CD4-positive, alpha-beta T cell (primary cell): ENCODE data around the gene ARG1. TPM values are rescaled to one million over a fixed set of nuclear protein-coding genes. Genes with fewer than 3 reads are reported as not detected.

Experiments used
- ATAC-seq: fragments of 200-7000 bp; cut with Tn5 transposase; one replicate; pipeline ENCODE4 v1.10.0; 2022; ENCODE audit warnings: mild to moderate bottlenecking; ENCODE audit not compliant: poor library complexity
- CTCF ChIA-PET: fragments of 350-600 bp; sonication (Branson Sonifier 250); formaldehyde crosslinking; loops from one replicate; lab custom pipeline; 2021; ENCODE audit warnings: antibody characterized with exemption, inconsistent platforms; lab: Charles Lee
- POLR2A ChIA-PET: fragments of 350-600 bp; sonication (Branson Sonifier 250); formaldehyde crosslinking; loops from one replicate; lab custom pipeline; 2021; ENCODE audit warnings: antibody characterized with exemption, inconsistent platforms; lab: Charles Lee
- DNase-seq, 14 experiments: peaks; one replicate each; pipeline ENCODE4 v3.0.0-alpha.2; 2013 to 2020; ENCODE audit warnings: mixed read lengths in 2 of 14
- H3K27ac ChIP-seq, 2 donors: one replicate each; pipeline versions ENCODE4 v1.5.1 to v1.7.0; 2013; ENCODE audit warnings: low read length in 2 of 2, low read depth in 1 of 2, mild to moderate bottlenecking in 1 of 2
- H3K27me3 ChIP-seq, 2 experiments: 1 replicate in 1 of 2; 2 replicates in 1 of 2; pipeline versions ENCODE4 v1.6.1 to v1.7.0; 2013; ENCODE audit warnings: low read length in 2 of 2, control low read depth in 1 of 2, mild to moderate bottlenecking in 1 of 2, moderate library complexity in 1 of 2; ENCODE audit not compliant: insufficient read depth in 2 of 2, control insufficient read depth in 1 of 2
- H3K36me3 ChIP-seq: one replicate; pipeline ENCODE4 v1.6.1; 2013; ENCODE audit warnings: low read length, control low read depth; ENCODE audit not compliant: insufficient read depth
- H3K4me1 ChIP-seq: one replicate; pipeline ENCODE4 v1.6.1; 2013; ENCODE audit warnings: low read length, control low read depth; ENCODE audit not compliant: insufficient read depth
- H3K4me3 ChIP-seq: one replicate; pipeline ENCODE4 v1.5.1; 2013; ENCODE audit warnings: mild to moderate bottlenecking, low read length, moderate library complexity
- H3K9me3 ChIP-seq, 2 experiments: 1 replicate in 1 of 2; 2 replicates in 1 of 2; pipeline versions ENCODE4 v1.6.1 to v1.7.0; 2013; ENCODE audit warnings: low read length in 2 of 2, mild to moderate bottlenecking in 2 of 2, control low read depth in 1 of 2, moderate library complexity in 1 of 2; ENCODE audit not compliant: control insufficient read depth in 1 of 2, insufficient read depth in 1 of 2
- H3K27ac Mint-ChIP-seq: one replicate; pipeline ENCODE4 v1.8.0; 2020; ENCODE audit warnings: mixed read lengths
- H3K27me3 Mint-ChIP-seq: one replicate; pipeline ENCODE4 v1.8.0; 2021; ENCODE audit warnings: mixed read lengths
- H3K36me3 Mint-ChIP-seq: one replicate; pipeline ENCODE4 v1.8.0; 2021; ENCODE audit warnings: low read depth, mixed read lengths
- H3K4me1 Mint-ChIP-seq: one replicate; pipeline ENCODE4 v1.8.0; 2021; ENCODE audit warnings: low read depth, mixed read lengths
- H3K4me3 Mint-ChIP-seq: one replicate; pipeline ENCODE4 v1.8.0; 2020; ENCODE audit warnings: mild to moderate bottlenecking, mixed read lengths
- H3K9me3 Mint-ChIP-seq: one replicate; pipeline ENCODE4 v1.8.0; 2020; ENCODE audit warnings: mixed read lengths
- intact Hi-C, 2 experiments: fragments of 100-400 bp; cut with DNase I in 1 of 2; cut with micrococcal nuclease in 1 of 2; formaldehyde crosslinking; loops; one replicate each; pipeline versions ENCODE4 v1.15.1 to v1.9.0; 2023 to 2025; cut with DNase I, micrococcal nuclease
- total RNA-seq, 174 experiments: library from RNA in 2 of 174; stranded (reverse) in 2 of 174; gene quantifications; one replicate each; pipeline ENCODE4 v1.2.3 and lab custom pipeline; 2021 to 2026
- TF ChIP-seq, protein P1 (sequence below): fragments of 200-600 bp; IDR thresholded peaks from one replicate; pipeline ENCODE4 v1.8.0; 2022; ENCODE audit warnings: antibody characterized with exemption, mild to moderate bottlenecking

Gene ARG1
- total RNA-seq, 2 experiments from 2014 or later = 0.36 to 0.50 TPM

DNA sequence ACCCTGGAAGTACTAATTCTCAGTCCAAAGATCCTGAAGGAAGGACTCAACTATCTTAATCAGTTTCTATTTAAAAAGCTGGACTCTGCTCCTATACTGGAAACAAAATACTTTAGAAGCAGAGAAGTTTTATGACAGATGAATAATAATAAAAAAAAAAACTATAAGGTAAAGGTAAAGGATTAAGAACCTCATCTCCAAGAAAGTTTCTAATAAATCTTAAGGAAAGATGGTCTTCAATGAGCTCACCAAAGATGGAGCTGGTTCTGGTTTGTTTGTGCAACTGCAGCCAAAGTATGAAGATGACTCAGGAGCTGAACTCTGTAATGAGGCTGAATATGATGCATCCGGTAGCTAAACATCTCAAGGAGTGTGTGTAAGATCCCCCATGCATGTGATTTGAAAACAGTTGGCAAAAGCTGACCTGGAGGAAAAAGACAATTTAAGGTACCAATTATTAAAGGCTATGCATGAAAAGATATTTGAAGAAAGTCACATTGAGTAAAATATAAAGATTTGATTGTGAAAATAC lies 29.8 kb downstream of the ARG1 start:
- intact Hi-C loops = no loop called here
- H3K27me3 ChIP-seq = no peaks in the 10 kb centered on the region
- Mint-ChIP-seq H3K27me3 (no peaks in the 10 kb centered on the region), H3K27ac (no peak overlapping the region), H3K4me3 (no peak overlapping the region), H3K4me1 (no peaks in the 10 kb centered on the region), H3K36me3 (peaks cover 83% of the 10 kb centered on the region), H3K9me3 (no peaks in the 10 kb centered on the region)
- peaks cover 92% of the 10 kb centered on the region for H3K36me3 ChIP-seq
- H3K4me1 ChIP-seq = no peaks in the 10 kb centered on the region
- ATAC-seq (no peak), DNase-seq (no peak)
- no peaks in the 10 kb centered on the region for H3K9me3 ChIP-seq
- TF ChIP-seq, protein P1, sequence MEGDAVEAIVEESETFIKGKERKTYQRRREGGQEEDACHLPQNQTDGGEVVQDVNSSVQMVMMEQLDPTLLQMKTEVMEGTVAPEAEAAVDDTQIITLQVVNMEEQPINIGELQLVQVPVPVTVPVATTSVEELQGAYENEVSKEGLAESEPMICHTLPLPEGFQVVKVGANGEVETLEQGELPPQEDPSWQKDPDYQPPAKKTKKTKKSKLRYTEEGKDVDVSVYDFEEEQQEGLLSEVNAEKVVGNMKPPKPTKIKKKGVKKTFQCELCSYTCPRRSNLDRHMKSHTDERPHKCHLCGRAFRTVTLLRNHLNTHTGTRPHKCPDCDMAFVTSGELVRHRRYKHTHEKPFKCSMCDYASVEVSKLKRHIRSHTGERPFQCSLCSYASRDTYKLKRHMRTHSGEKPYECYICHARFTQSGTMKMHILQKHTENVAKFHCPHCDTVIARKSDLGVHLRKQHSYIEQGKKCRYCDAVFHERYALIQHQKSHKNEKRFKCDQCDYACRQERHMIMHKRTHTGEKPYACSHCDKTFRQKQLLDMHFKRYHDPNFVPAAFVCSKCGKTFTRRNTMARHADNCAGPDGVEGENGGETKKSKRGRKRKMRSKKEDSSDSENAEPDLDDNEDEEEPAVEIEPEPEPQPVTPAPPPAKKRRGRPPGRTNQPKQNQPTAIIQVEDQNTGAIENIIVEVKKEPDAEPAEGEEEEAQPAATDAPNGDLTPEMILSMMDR = no peak
- ChIA-PET CTCF (interaction anchor here (3.2 kb wide), 1 partner anchor 26 kb away, joined by 11 read pairs; the partner anchor contains the start of gene MED23), POLR2A (interaction anchor here (0.5 to 2.0 kb wide), 2 partner anchors 25 to 1151 kb away, joined by 3 to 4 read pairs; partner anchors contain the start of gene MED23)
- no peak overlapping the region for H3K4me3 ChIP-seq
- H3K27ac ChIP-seq = no peak overlapping the region

GRCh38 chr6:131613296-131613925 lies 40.4 kb downstream of the ARG1 start:
- ChIA-PET POLR2A (no interaction called here), CTCF (interaction anchor here (1.5 to 3.3 kb wide), 2 partner anchors 15 to 22 kb away, joined by 5 to 13 read pairs; partner anchors contain the start of gene MED23)
- Histone ChIP-seq H3K36me3 (peaks cover 85% of the 10 kb centered on the region), H3K4me1 (no peaks in the 10 kb centered on the region), H3K9me3 (no peaks in the 10 kb centered on the region), H3K4me3 (no peak overlapping the region), H3K27me3 (no peaks in the 10 kb centered on the region), H3K27ac (no peak overlapping the region)
- Mint-ChIP-seq H3K36me3 (peaks cover 91% of the 10 kb centered on the region), H3K9me3 (no peaks in the 10 kb centered on the region), H3K4me3 (no peak overlapping the region), H3K27ac (no peak overlapping the region), H3K4me1 (peaks cover 5% of the 10 kb centered on the region), H3K27me3 (no peaks in the 10 kb centered on the region)
- intact Hi-C loops = no loop called here
- ATAC-seq (no peak), DNase-seq (no peak)
- TF ChIP-seq, protein P1 = no peak

DNA sequence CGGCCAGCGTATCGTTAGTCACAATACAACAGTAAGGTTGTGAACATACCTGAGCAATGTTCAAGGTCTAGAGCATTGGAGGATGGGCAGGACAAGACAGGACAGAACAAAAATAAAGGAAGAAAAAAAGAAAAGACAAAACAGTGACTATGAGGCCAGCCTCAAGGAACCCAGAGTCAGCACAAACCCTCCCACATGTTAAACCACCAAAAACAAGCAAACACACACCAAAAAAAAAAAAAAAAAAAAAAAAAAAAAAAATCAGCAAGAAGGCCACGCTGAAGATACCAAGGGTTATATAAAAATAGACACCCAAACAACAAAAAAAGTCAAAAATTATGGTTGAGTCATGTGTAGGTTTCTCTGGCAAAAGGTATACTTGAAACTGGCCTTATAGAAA lies 42.2 kb downstream of the ARG1 start:
- no peak for ATAC-seq
- no peak overlapping the region for H3K27ac ChIP-seq
- POLR2A ChIA-PET = no interaction called here
- TF ChIP-seq, protein P1 = no peak
- H3K4me3 Mint-ChIP-seq = no peak overlapping the region
- no peaks in the 10 kb centered on the region for H3K27me3 Mint-ChIP-seq
- peaks cover 5% of the 10 kb centered on the region for H3K4me1 Mint-ChIP-seq
- no peak for DNase-seq
- H3K4me3 ChIP-seq = no peak overlapping the region
- H3K36me3 Mint-ChIP-seq = peaks cover 92% of the 10 kb centered on the region
- peaks cover 85% of the 10 kb centered on the region for H3K36me3 ChIP-seq
- no peaks in the 10 kb centered on the region for H3K9me3 ChIP-seq
- CTCF ChIA-PET = no interaction called here
- intact Hi-C loops = no loop called here
- H3K27ac Mint-ChIP-seq = no peak overlapping the region
- H3K9me3 Mint-ChIP-seq = no peaks in the 10 kb centered on the region
- H3K4me1 ChIP-seq = no peaks in the 10 kb centered on the region
- H3K27me3 ChIP-seq = no peaks in the 10 kb centered on the region
